SK-N-SH (cell line): ENCODE measurements around the gene MAST2. TPM values are rescaled to one million over a fixed set of nuclear protein-coding genes. Genes with fewer than 3 reads are reported as not detected.

Experiments
- CTCF ChIA-PET: fragments of 300-600, 350-600 bp; formaldehyde crosslinking; extraction: SDS; loops from one replicate; lab custom pipeline; 2021; lab: Yijun Ruan, JAX
- POLR2A ChIA-PET: fragments of 350-600 bp; sonication (Branson Sonifier 250); formaldehyde crosslinking; extraction: SDS; loops from one replicate; lab custom pipeline; 2020; ENCODE audit warnings: antibody characterized with exemption, inconsistent platforms; lab: Yijun Ruan, JAX
- DNase-seq: peaks from one replicate; pipeline ENCODE4 v3.0.0; 2012
- H2AFZ ChIP-seq: fragments of 200-600 bp; sonication (generic); 2 replicates; pipeline ENCODE4 v1.8.1; 2016; ENCODE audit warnings: antibody characterized with exemption, mild to moderate bottlenecking, low read depth
- H3F3A ChIP-seq: fragments of 200-600 bp; sonication (generic); replicated peaks from 2 replicates; pipeline ENCODE3; 2016; ENCODE audit warnings: antibody characterized with exemption, mild to moderate bottlenecking; ENCODE audit not compliant: insufficient read depth
- H3K27ac ChIP-seq, 2 experiments: fragments of 200-500 bp in 1 of 2; fragments of 200-600 bp in 1 of 2; sonication (Bioruptor generic) in 1 of 2; sonication (generic), shearing (Covaris generic) in 1 of 2; 2 replicates each; pipeline versions ENCODE4 v1.5.1 to v1.6.1; 2014 to 2016; ENCODE audit warnings: low read depth in 2 of 2, inconsistent platforms in 1 of 2, low read length in 1 of 2, mild to moderate bottlenecking in 1 of 2, mixed read lengths in 1 of 2
- H3K27me3 ChIP-seq: fragments of 200-600 bp; sonication (generic), shearing (Covaris generic); 2 replicates; pipeline ENCODE4 v1.6.1; 2016; ENCODE audit warnings: mixed run types; ENCODE audit not compliant: insufficient read depth
- H3K36me3 ChIP-seq, 2 experiments: fragments of 200-500 bp in 1 of 2; fragments of 200-600 bp in 1 of 2; sonication (Bioruptor generic) in 1 of 2; sonication (generic) in 1 of 2; replicated peaks in 1 of 2; 2 replicates each; pipeline versions ENCODE3 to v1.5.1; 2014 to 2016; ENCODE audit warnings: low read length in 1 of 2, mild to moderate bottlenecking in 1 of 2; ENCODE audit not compliant: insufficient read depth in 2 of 2, control insufficient read depth in 1 of 2
- H3K4me1 ChIP-seq, 2 experiments: fragments of 200-500 bp in 1 of 2; fragments of 200-600 bp in 1 of 2; sonication (Bioruptor generic) in 1 of 2; sonication (generic), shearing (Covaris generic) in 1 of 2; 2 replicates each; pipeline versions ENCODE4 v1.5.1 to v1.6.1; 2014 to 2016; ENCODE audit warnings: low read depth in 1 of 2, low read length in 1 of 2, mixed run types in 1 of 2; ENCODE audit not compliant: insufficient read depth in 2 of 2, control insufficient read depth in 1 of 2
- H3K4me2 ChIP-seq: fragments of 200-600 bp; sonication (generic), shearing (Covaris generic); 2 replicates; pipeline ENCODE4 v1.6.1; 2017; ENCODE audit warnings: mixed run types
- H3K4me3 ChIP-seq, 2 experiments: fragments of 200-500 bp in 1 of 2; fragments of 200-600 bp in 1 of 2; sonication (Bioruptor generic) in 1 of 2; sonication (generic), shearing (Covaris generic) in 1 of 2; 2 replicates each; pipeline versions ENCODE4 v1.5.1 to v1.8.1; 2014 to 2016; ENCODE audit warnings: low read depth in 2 of 2, inconsistent platforms in 1 of 2, low read length in 1 of 2, mild to moderate bottlenecking in 1 of 2, mixed read lengths in 1 of 2, moderate library complexity in 1 of 2
- H3K79me2 ChIP-seq: fragments of 200-600 bp; sonication (generic); 2 replicates; pipeline ENCODE4 v1.8.1; 2017; ENCODE audit warnings: mild to moderate bottlenecking; ENCODE audit not compliant: insufficient read depth
- H3K9ac ChIP-seq: fragments of 200-600 bp; sonication (generic); 2 replicates; pipeline ENCODE4 v1.6.1; 2017; ENCODE audit warnings: mixed run types
- H3K9me2 ChIP-seq: fragments of 200-600 bp; sonication (generic); 2 replicates; pipeline ENCODE4 v1.6.1; 2017; ENCODE audit warnings: mixed run types
- H3K9me3 ChIP-seq: fragments of 200-600 bp; sonication (generic); 2 replicates; pipeline ENCODE4 v1.6.1; 2017; ENCODE audit warnings: mixed run types, mild to moderate bottlenecking, moderate library complexity
- H4K20me1 ChIP-seq: fragments of 200-600 bp; sonication (generic); 2 replicates; pipeline ENCODE4 v1.6.1; 2017; ENCODE audit warnings: mild to moderate bottlenecking, mixed run types; ENCODE audit not compliant: insufficient read depth
- EP300 ChIP-seq, 2 experiments: IDR thresholded peaks; 2 replicates each; pipeline versions ENCODE4 v1.4.0 to v1.6.1; 2012; ENCODE audit warnings: borderline replicate concordance in 1 of 2, low read depth in 1 of 2, low read length in 1 of 2
- EZH2phosphoT487 ChIP-seq: fragments of 200-600 bp; sonication (generic); IDR thresholded peaks from 2 replicates; pipeline ENCODE4 v1.6.1; 2017; ENCODE audit warnings: low read depth, mixed run types, mild to moderate bottlenecking, antibody characterized with exemption, moderate library complexity, borderline replicate concordance
- FOSL2 ChIP-seq: IDR thresholded peaks from 2 replicates; pipeline ENCODE4 v1.4.0; 2012; ENCODE audit warnings: low read depth, mild to moderate bottlenecking, moderate library complexity, borderline replicate concordance
- GABPA ChIP-seq: IDR thresholded peaks from 2 replicates; pipeline ENCODE4 v1.4.0; 2012; ENCODE audit warnings: low read depth, mild to moderate bottlenecking
- GATA2 ChIP-seq: sonication (generic); formaldehyde crosslinking; IDR thresholded peaks from 2 replicates; pipeline ENCODE4 v1.5.0; 2020; ENCODE audit warnings: mild to moderate bottlenecking, missing genetic modification reagents
- MAX ChIP-seq: IDR thresholded peaks from 2 replicates; pipeline ENCODE4 v1.4.0; 2012; ENCODE audit warnings: low read depth
- MEF2A ChIP-seq: IDR thresholded peaks from 2 replicates; pipeline ENCODE4 v1.4.0; 2012; ENCODE audit warnings: low read depth, borderline replicate concordance
- MXI1 ChIP-seq: IDR thresholded peaks from 2 replicates; pipeline ENCODE4 v1.6.1; 2012; ENCODE audit warnings: mild to moderate bottlenecking, low read depth, low read length, improper control_type of control experiment
- RAD21 ChIP-seq: IDR thresholded peaks from 2 replicates; pipeline ENCODE4 v1.6.1; 2012; ENCODE audit warnings: mild to moderate bottlenecking, low read length
- RCOR1 ChIP-seq: fragments of 150-350 bp; IDR thresholded peaks from 2 replicates; pipeline ENCODE4 v1.6.1; 2017; ENCODE audit warnings: antibody characterized with exemption, low read length
- RFX5 ChIP-seq: IDR thresholded peaks from 2 replicates; pipeline ENCODE4 v1.6.1; 2012; ENCODE audit warnings: mild to moderate bottlenecking, improper control_type of control experiment, low read length
- SIN3A ChIP-seq: IDR thresholded peaks from 2 replicates; pipeline ENCODE4 v1.6.1; 2012; ENCODE audit warnings: low read depth, mild to moderate bottlenecking, low read length, moderate library complexity, borderline replicate concordance
- USF1 ChIP-seq: IDR thresholded peaks from 2 replicates; pipeline ENCODE4 v1.4.0; 2012; ENCODE audit warnings: low read depth, borderline replicate concordance
- ZBTB33 ChIP-seq: IDR thresholded peaks from 2 replicates; pipeline ENCODE4 v1.4.0; 2012; ENCODE audit warnings: low read depth, borderline replicate concordance
- WGBS: methylation state at CpG from one replicate; pipeline ENCODE4 v1.1.6; 2017; ENCODE audit warnings: low lambda C conversion rate; 5-methylcytosine and 5-hydroxymethylcytosine counted together
- polyA plus RNA-seq, 3 experiments: library from polyadenylated mRNA; depleted of rRNA; stranded (reverse); fragments of >200 nt; gene quantifications; 2 replicates each; pipeline ENCODE4 v1.2.3, GENCODE V29; 2012
- TF ChIP-seq, protein P1 (sequence below): fragments of 200-600 bp; sonication (generic); IDR thresholded peaks from 2 replicates; pipeline ENCODE4 v1.6.1; 2017; ENCODE audit warnings: antibody characterized with exemption, mild to moderate bottlenecking, moderate library complexity
- TF ChIP-seq, protein P2 (sequence below): fragments of 150-350 bp; IDR thresholded peaks from 2 replicates; pipeline ENCODE4 v1.6.1; 2017; ENCODE audit warnings: antibody characterized with exemption, low read length, low read depth, borderline replicate concordance

Gene MAST2
- polyA plus RNA-seq, 1 of the 3 experiments (the other 2 are of a cell fraction): 53.4 TPM

DNA sequence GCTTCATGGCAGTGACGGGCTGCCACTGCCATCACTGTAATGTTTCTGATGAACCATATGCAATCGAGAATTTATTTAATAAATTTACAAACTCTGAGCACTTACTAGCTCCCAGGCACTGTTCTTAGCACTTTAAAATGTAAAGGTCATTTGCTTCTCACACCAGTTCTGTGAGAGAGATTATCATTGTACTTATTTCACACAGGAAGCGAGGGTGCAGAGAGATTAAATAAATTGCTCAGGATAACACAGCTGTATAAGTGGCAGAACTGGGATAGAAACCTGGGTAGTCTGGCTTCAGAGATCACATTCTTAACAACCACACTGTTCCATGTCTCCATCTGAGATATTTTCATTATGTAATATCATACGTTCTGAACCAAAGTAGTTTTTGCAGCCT is 119.9 kb downstream of the MAST2 start:
- H4K20me1 ChIP-seq: no peaks in the 10 kb centered on the region
- DNase-seq: no peak
- POLR2A ChIA-PET: no interaction called here
- H3K4me1 ChIP-seq: peaks cover 2 to 6% of the 10 kb centered on the region in 2 experiments; a peak in 2 of 4 replicates
- no peaks in the 10 kb centered on the region for H3K27me3 ChIP-seq
- H3K9me3 ChIP-seq: no peaks in the 10 kb centered on the region
- CTCF ChIA-PET: no interaction called here
- no peak overlapping the region for H3K4me2 ChIP-seq
- TF ChIP-seq, protein P1, sequence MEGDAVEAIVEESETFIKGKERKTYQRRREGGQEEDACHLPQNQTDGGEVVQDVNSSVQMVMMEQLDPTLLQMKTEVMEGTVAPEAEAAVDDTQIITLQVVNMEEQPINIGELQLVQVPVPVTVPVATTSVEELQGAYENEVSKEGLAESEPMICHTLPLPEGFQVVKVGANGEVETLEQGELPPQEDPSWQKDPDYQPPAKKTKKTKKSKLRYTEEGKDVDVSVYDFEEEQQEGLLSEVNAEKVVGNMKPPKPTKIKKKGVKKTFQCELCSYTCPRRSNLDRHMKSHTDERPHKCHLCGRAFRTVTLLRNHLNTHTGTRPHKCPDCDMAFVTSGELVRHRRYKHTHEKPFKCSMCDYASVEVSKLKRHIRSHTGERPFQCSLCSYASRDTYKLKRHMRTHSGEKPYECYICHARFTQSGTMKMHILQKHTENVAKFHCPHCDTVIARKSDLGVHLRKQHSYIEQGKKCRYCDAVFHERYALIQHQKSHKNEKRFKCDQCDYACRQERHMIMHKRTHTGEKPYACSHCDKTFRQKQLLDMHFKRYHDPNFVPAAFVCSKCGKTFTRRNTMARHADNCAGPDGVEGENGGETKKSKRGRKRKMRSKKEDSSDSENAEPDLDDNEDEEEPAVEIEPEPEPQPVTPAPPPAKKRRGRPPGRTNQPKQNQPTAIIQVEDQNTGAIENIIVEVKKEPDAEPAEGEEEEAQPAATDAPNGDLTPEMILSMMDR: no peak
- TF ChIP-seq ZBTB33 (no peak), EZH2phosphoT487 (no peak), GABPA (no peak), RAD21 (no peak), RFX5 (no peak), MEF2A (no peak), MXI1 (no peak)
- no peak overlapping the region for H2AFZ ChIP-seq
- peaks cover 0 to 3% of the 10 kb centered on the region in 2 experiments for H3K36me3 ChIP-seq
- H3K9me2 ChIP-seq: no peaks in the 10 kb centered on the region
- H3F3A ChIP-seq: peaks cover 4% of the 10 kb centered on the region
- no peak overlapping the region for H3K9ac ChIP-seq
- H3K4me3 ChIP-seq: no peak overlapping the region
- H3K27ac ChIP-seq: no peak overlapping the region
- H3K79me2 ChIP-seq: peaks cover 18% of the 10 kb centered on the region
- 89% methylated on average over 4 of the region's 4 CpGs for WGBS

DNA sequence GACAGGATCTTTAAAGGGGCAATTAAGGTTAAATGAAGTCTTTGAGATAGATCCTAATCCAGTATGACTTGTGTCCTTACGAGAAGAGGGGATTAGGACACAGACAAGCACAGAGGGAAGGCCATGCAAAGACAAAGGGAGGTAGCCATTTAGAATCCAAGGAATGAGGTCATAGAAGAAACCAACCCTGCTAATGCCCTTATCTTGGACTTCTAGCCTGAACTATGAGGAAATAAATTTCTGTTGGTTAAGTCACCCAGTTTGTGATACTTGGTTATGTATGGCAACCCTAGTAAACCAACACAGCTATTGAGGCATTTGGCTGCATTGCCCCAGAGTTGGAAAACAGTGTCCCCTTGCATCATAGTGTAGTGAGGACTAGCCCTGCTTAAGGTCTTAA is 121.3 kb downstream of the MAST2 start:
- Histone ChIP-seq H4K20me1 (no peaks in the 10 kb centered on the region), H3F3A (peaks cover 17% of the 10 kb centered on the region), H2AFZ (no peak overlapping the region), H3K9ac (no peak overlapping the region), H3K79me2 (peaks cover 17% of the 10 kb centered on the region)
- 94% methylated on average over 1 of the region's 1 CpG for WGBS
- DNase-seq: no peak
- TF ChIP-seq, protein P2, sequence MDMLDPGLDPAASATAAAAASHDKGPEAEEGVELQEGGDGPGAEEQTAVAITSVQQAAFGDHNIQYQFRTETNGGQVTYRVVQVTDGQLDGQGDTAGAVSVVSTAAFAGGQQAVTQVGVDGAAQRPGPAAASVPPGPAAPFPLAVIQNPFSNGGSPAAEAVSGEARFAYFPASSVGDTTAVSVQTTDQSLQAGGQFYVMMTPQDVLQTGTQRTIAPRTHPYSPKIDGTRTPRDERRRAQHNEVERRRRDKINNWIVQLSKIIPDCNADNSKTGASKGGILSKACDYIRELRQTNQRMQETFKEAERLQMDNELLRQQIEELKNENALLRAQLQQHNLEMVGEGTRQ: no peak
- no peak for TF ChIP-seq SIN3A
- no peak for TF ChIP-seq GATA2 (CRISPR knock-in tag)
- no peak for TF ChIP-seq RCOR1
- no peak for TF ChIP-seq EP300 (IDR thresholded peaks at IDR 0.05; ENCODE audit: borderline replicate concordance in 1 of 2, low read depth in 1 of 2, low read length in 1 of 2)
- no peak for TF ChIP-seq USF1
- no peak for TF ChIP-seq MAX
- no peak for TF ChIP-seq FOSL2
- no peak for TF ChIP-seq MEF2A
- no peak for TF ChIP-seq RFX5
- TF ChIP-seq, all 33 proteins: peak for 0
- H3K36me3 ChIP-seq: no peaks in the 10 kb centered on the region
- no peak overlapping the region for H3K4me2 ChIP-seq
- no peak overlapping the region for H3K27ac ChIP-seq
- ChIA-PET POLR2A (no interaction called here), CTCF (no interaction called here)
- no peak overlapping the region for H3K4me3 ChIP-seq
- H3K27me3 ChIP-seq: no peaks in the 10 kb centered on the region
- H3K9me2 ChIP-seq: no peaks in the 10 kb centered on the region
- H3K9me3 ChIP-seq: no peaks in the 10 kb centered on the region
- peaks cover 2 to 20% of the 10 kb centered on the region in 2 experiments; a peak in 2 of 4 replicates for H3K4me1 ChIP-seq
